GM12878 (cell line): Measurements from ENCODE around the gene MAML3. TPM values are rescaled to one million over a fixed set of nuclear protein-coding genes. Genes with fewer than 3 reads are reported as not detected.

Experiments used
- ATAC-seq: fragments of 200-7000 bp; cut with Tn5 transposase; 3 replicates; pipeline ENCODE4 v1.9.1; 2020; ENCODE audit warnings: mild to moderate bottlenecking, moderate library complexity
- BruUV-seq: library from RNA; stranded (reverse); fragments of 400-500 nt; replicated peaks from 2 replicates; lab custom pipeline; 2021; lab: Mats Ljungman, UMichigan
- CTCF ChIA-PET: fragments of 300-600 bp; sonication (Branson Sonifier 250); formaldehyde crosslinking; extraction: SDS; loops from one replicate; lab custom pipeline; 2021; ENCODE audit warnings: inconsistent platforms; lab: Yijun Ruan, JAX
- POLR2A ChIA-PET: fragments of 350-600 bp; formaldehyde crosslinking; extraction: SDS; loops from one replicate; lab custom pipeline; 2021; ENCODE audit warnings: inconsistent platforms; lab: Charles Lee
- RAD21 ChIA-PET: fragments of 300-600 bp; sonication (Branson Sonifier 250); formaldehyde crosslinking; loops from one replicate; lab custom pipeline; 2023; ENCODE audit warnings: antibody characterized with exemption; ENCODE audit not compliant: unreplicated experiment; lab: Charles Lee
- SMC1A ChIA-PET: fragments of 300-600 bp; sonication (Branson Sonifier 250); formaldehyde crosslinking; loops from one replicate; lab custom pipeline; 2023; ENCODE audit not compliant: unreplicated experiment, uncharacterized antibody; lab: Charles Lee
- DNase-seq: peaks from one replicate; pipeline ENCODE4 v3.0.0-alpha.2; 2011; ENCODE audit warnings: low read depth, low spot score
- FAIRE-seq: peaks from 3 replicates; lab custom pipeline; 2011; peaks lifted over from hg19 to GRCh38; lab: Jason Lieb, UNC
- H2AFZ ChIP-seq: 2 replicates; pipeline ENCODE4 v1.6.0; 2011; ENCODE audit warnings: low read depth, low read length, control low read depth; ENCODE audit not compliant: control insufficient read depth
- H3K27ac ChIP-seq: 2 replicates; pipeline ENCODE4 v1.5.1; 2011; ENCODE audit warnings: control low read depth; ENCODE audit not compliant: control insufficient read depth, insufficient read depth
- H3K27me3 ChIP-seq, 2 experiments: replicated peaks in 1 of 2; 2 replicates each; pipeline versions ENCODE4 v1.6.0 to v1.6.1; 2011; ENCODE audit warnings: low read length in 1 of 2; ENCODE audit not compliant: control insufficient read depth in 2 of 2, insufficient read depth in 2 of 2
- H3K36me3 ChIP-seq, 2 experiments: 2 replicates each; pipeline ENCODE4 v1.5.1; 2011; ENCODE audit warnings: low read length in 1 of 2; ENCODE audit not compliant: control insufficient read depth in 2 of 2, insufficient read depth in 2 of 2
- H3K4me1 ChIP-seq: 2 replicates; pipeline ENCODE4 v1.6.1; 2011; ENCODE audit warnings: mild to moderate bottlenecking, low read length, moderate library complexity, mixed read lengths; ENCODE audit not compliant: control insufficient read depth, insufficient read depth
- H3K4me2 ChIP-seq: 2 replicates; pipeline ENCODE4 v1.6.0; 2011; ENCODE audit warnings: control low read depth; ENCODE audit not compliant: control insufficient read depth, insufficient read depth
- H3K4me3 ChIP-seq: fragments of 200-600 bp; sonication (generic); 2 replicates; pipeline ENCODE4 v1.5.1; 2016
- H3K79me2 ChIP-seq: 2 replicates; pipeline ENCODE4 v1.6.0; 2011; ENCODE audit warnings: low read length; ENCODE audit not compliant: control insufficient read depth, insufficient read depth
- H3K9ac ChIP-seq: 2 replicates; pipeline ENCODE4 v1.8.0; 2011; ENCODE audit warnings: low read length, control low read depth, mixed read lengths; ENCODE audit not compliant: control insufficient read depth, insufficient read depth
- H3K9me3 ChIP-seq: replicated peaks from 3 replicates; pipeline ENCODE4 v1.5.1; 2011; ENCODE audit warnings: mild to moderate bottlenecking, low read length; ENCODE audit not compliant: control insufficient read depth, insufficient read depth
- H4K20me1 ChIP-seq: 2 replicates; pipeline ENCODE4 v1.6.0; 2011; ENCODE audit not compliant: control insufficient read depth, insufficient read depth
- E4F1 ChIP-seq: fragments of 450-650 bp; IDR thresholded peaks from 2 replicates; pipeline ENCODE4 v1.6.1; 2018; ENCODE audit warnings: borderline replicate concordance, mild to moderate bottlenecking; ENCODE audit not compliant: partially characterized antibody
- ELK1 ChIP-seq: IDR thresholded peaks from 2 replicates; pipeline ENCODE4 v1.6.1; 2012; ENCODE audit warnings: low read depth, low read length, improper control_type of control experiment
- ZNF622 ChIP-seq: fragments of 450-650 bp; IDR thresholded peaks from 2 replicates; pipeline ENCODE4 v1.6.1; 2017; ENCODE audit warnings: mild to moderate bottlenecking, inconsistent platforms
- ZNF687 ChIP-seq: fragments of 450-650 bp; IDR thresholded peaks from 2 replicates; pipeline ENCODE4 v1.6.1; 2017; ENCODE audit warnings: mild to moderate bottlenecking, moderate library complexity
- WGBS: methylation state at CpG from one replicate; pipeline ENCODE4 v1.1.6; 2016; ENCODE audit warnings: low lambda C conversion rate; ENCODE audit not compliant: insufficient replicate concordance, insufficient coverage; ENCODE audit errors: missing lambda C conversion rate; 5-methylcytosine and 5-hydroxymethylcytosine counted together
- in situ Hi-C: fragments of 300-500 bp; cut with MboI; formaldehyde crosslinking; loops from 9 replicates; pipeline ENCODE4 v1.14.3; 2018; ENCODE audit warnings: mixed read lengths
- intact Hi-C: fragments of 100-400 bp; cut with micrococcal nuclease; formaldehyde crosslinking; loops from one replicate; pipeline ENCODE4 v1.14.2; 2022; ENCODE audit not compliant: unreplicated experiment
- polyA plus RNA-seq, 11 experiments: library from polyadenylated mRNA; depleted of rRNA in 4 of 11; unstranded in 6 of 11; stranded (reverse) in 5 of 11; fragments of >200 nt; fragmentation: Nextera tagmentation in 4 of 11; fragmentation: Illumina TruSeq in 1 of 11; extraction: Ambion mirVana in 4 of 11; extraction: Trizol in 1 of 11; gene quantifications; 1 replicate in 1 of 11; 2 replicates in 10 of 11; pipeline versions ENCODE4 v1.2.1 to v1.2.3, GENCODE V29; 2011 to 2016; ENCODE audit warnings: inconsistent platforms in 2 of 11, missing spikeins in 2 of 11, low read depth in 1 of 11
- total RNA-seq, 4 experiments: library from RNA; depleted of rRNA in 3 of 4; stranded (reverse); fragments of >200 nt in 3 of 4; fragmentation: Illumina TruSeq in 1 of 4; extraction: Trizol in 1 of 4; gene quantifications; 2 replicates each; pipeline versions ENCODE4 v1.2.1 to v1.2.3, GENCODE V29; 2013 to 2021

MAML3 gene
- total and polyA plus RNA-seq, 10 of the 15 experiments (the other 5 are each of a cell fraction or from before 2014, with no cell fraction given): under 0.01 to 0.53 (median 0.06) TPM; not detected in 2

GRCh38 chr4:140134746-140135425 lies 19.1 kb downstream of the MAML3 start (continued):
- no peak for TF ChIP-seq ZNF622

GRCh38 chr4:140133576-140133975 lies 20.4 kb downstream of the MAML3 start:
- H4K20me1 ChIP-seq: no peaks in the 10 kb centered on the region; the same call in 1 of the 2 replicates
- no peaks in the 10 kb centered on the region for H3K4me1 ChIP-seq
- intact Hi-C loops (no loop called here), in situ Hi-C loops (no loop called here)
- ChIA-PET SMC1A (no interaction called here), RAD21 (no interaction called here), POLR2A (no interaction called here), CTCF (no interaction called here)
- BruUV-seq: no TSS peak
- H3K27me3 ChIP-seq: peaks cover 0 to 3% of the 10 kb centered on the region in 2 experiments; a peak in 2 of 4 replicates
- no peak overlapping the region for H3K27ac ChIP-seq
- H3K79me2 ChIP-seq: no peaks in the 10 kb centered on the region
- 26% methylated on average over 3 of the region's 3 CpGs for WGBS
- H3K36me3 ChIP-seq: no peaks in the 10 kb centered on the region
- no peak for FAIRE-seq
- TF ChIP-seq ZNF687: no peak
- no peak for TF ChIP-seq E4F1
- TF ChIP-seq ELK1: no peak
- H3K9ac ChIP-seq: no peak overlapping the region
- H2AFZ ChIP-seq: no peak overlapping the region
- no peaks in the 10 kb centered on the region for H3K9me3 ChIP-seq
- no peak for ATAC-seq
- no peak overlapping the region for H3K4me2 ChIP-seq
- H3K4me3 ChIP-seq: no peak overlapping the region
- DNase-seq: no peak
